Loucy (cell line): ENCODE results near the gene RNF125.

Experiments used
- H2AFZ ChIP-seq: fragments of 200-600 bp; sonication (generic); 2 replicates; pipeline ENCODE4 v1.6.0; 2016; ENCODE audit warnings: antibody characterized with exemption, mild to moderate bottlenecking, low read length, moderate library complexity
- H3F3A ChIP-seq: fragments of 200-600 bp; 2 replicates; pipeline ENCODE4 v1.6.0; 2016; ENCODE audit warnings: antibody characterized with exemption, low read depth, mild to moderate bottlenecking
- H3K27me3 ChIP-seq: fragments of 200-600 bp; sonication (generic); 2 replicates; pipeline ENCODE4 v1.6.1; 2014; ENCODE audit warnings: low read length, mild to moderate bottlenecking; ENCODE audit not compliant: insufficient read depth, poor library complexity, severe bottlenecking
- H3K36me3 ChIP-seq: fragments of 200-600 bp; sonication (generic); 2 replicates; pipeline ENCODE4 v1.6.1; 2016; ENCODE audit warnings: low read length; ENCODE audit not compliant: insufficient read depth
- H3K4me1 ChIP-seq: fragments of 200-600 bp; sonication (generic); 2 replicates; pipeline ENCODE4 v1.5.1; 2014; ENCODE audit warnings: low read length, mild to moderate bottlenecking; ENCODE audit not compliant: insufficient read depth, poor library complexity, severe bottlenecking
- H3K4me2 ChIP-seq: fragments of 200-600 bp; sonication (generic); 2 replicates; pipeline ENCODE4 v1.6.0; 2014; ENCODE audit warnings: antibody characterized with exemption, low read length, low read depth, mild to moderate bottlenecking; ENCODE audit not compliant: poor library complexity, severe bottlenecking
- H3K4me3 ChIP-seq: fragments of 200-600 bp; sonication (generic); 2 replicates; pipeline ENCODE4 v1.5.1; 2014; ENCODE audit warnings: low read length, mild to moderate bottlenecking, mixed read lengths; ENCODE audit not compliant: poor library complexity, severe bottlenecking
- H3K79me2 ChIP-seq: fragments of 200-600 bp; sonication (generic); 2 replicates; pipeline ENCODE4 v1.6.1; 2014; ENCODE audit warnings: low read length; ENCODE audit not compliant: insufficient read depth
- H3K9ac ChIP-seq: fragments of 200-600 bp; sonication (generic); 2 replicates; pipeline ENCODE4 v1.6.0; 2014; ENCODE audit warnings: mild to moderate bottlenecking, low read depth, low read length, moderate library complexity; ENCODE audit not compliant: poor library complexity, severe bottlenecking
- H3K9me2 ChIP-seq: fragments of 200-600 bp; sonication (generic); replicated peaks from 2 replicates; pipeline ENCODE4 v1.6.1; 2016; ENCODE audit warnings: low read depth, low read length, mixed read lengths
- H3K9me3 ChIP-seq: fragments of 200-600 bp; sonication (generic); 2 replicates; pipeline ENCODE4 v1.6.1; 2014; ENCODE audit warnings: mild to moderate bottlenecking, antibody characterized with exemption, low read length, low read depth; ENCODE audit not compliant: insufficient read depth
- H4K20me1 ChIP-seq: fragments of 200-600 bp; sonication (generic); 2 replicates; pipeline ENCODE4 v1.6.0; 2014; ENCODE audit warnings: antibody characterized with exemption, low read length, mild to moderate bottlenecking; ENCODE audit not compliant: insufficient read depth, poor library complexity, severe bottlenecking
- EZH2phosphoT487 ChIP-seq: fragments of 200-600 bp; IDR thresholded peaks from 2 replicates; pipeline ENCODE4 v1.6.1; 2018; ENCODE audit warnings: antibody characterized with exemption, mild to moderate bottlenecking, moderate library complexity, borderline replicate concordance
- TF ChIP-seq, protein P1 (sequence below): fragments of 200-600 bp; sonication (generic); conservative IDR thresholded peaks from 2 replicates; pipeline ENCODE4 v1.5.1; 2014; ENCODE audit warnings: mild to moderate bottlenecking, antibody characterized with exemption, low read length

The RNF125 gene

GRCh38 chr18:32095900-32096229, 77.2 kb downstream of the RNF125 start:
- H3K27me3 ChIP-seq: no peaks in the 10 kb centered on the region
- peaks cover 86% of the 10 kb centered on the region for H3K79me2 ChIP-seq
- H3K4me1 ChIP-seq: peaks cover 48% of the 10 kb centered on the region
- peak overlapping the region; percentile 90 for H3K9ac ChIP-seq
- TF ChIP-seq, protein P1, sequence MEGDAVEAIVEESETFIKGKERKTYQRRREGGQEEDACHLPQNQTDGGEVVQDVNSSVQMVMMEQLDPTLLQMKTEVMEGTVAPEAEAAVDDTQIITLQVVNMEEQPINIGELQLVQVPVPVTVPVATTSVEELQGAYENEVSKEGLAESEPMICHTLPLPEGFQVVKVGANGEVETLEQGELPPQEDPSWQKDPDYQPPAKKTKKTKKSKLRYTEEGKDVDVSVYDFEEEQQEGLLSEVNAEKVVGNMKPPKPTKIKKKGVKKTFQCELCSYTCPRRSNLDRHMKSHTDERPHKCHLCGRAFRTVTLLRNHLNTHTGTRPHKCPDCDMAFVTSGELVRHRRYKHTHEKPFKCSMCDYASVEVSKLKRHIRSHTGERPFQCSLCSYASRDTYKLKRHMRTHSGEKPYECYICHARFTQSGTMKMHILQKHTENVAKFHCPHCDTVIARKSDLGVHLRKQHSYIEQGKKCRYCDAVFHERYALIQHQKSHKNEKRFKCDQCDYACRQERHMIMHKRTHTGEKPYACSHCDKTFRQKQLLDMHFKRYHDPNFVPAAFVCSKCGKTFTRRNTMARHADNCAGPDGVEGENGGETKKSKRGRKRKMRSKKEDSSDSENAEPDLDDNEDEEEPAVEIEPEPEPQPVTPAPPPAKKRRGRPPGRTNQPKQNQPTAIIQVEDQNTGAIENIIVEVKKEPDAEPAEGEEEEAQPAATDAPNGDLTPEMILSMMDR: no peak
- H3K9me2 ChIP-seq: no peaks in the 10 kb centered on the region
- peaks cover 76% of the 10 kb centered on the region for H4K20me1 ChIP-seq
- H3K4me2 ChIP-seq: peak overlapping the region; percentile 100
- no peak overlapping the region for H2AFZ ChIP-seq
- H3K4me3 ChIP-seq: peak overlapping the region; percentile 98
- H3K9me3 ChIP-seq: no peaks in the 10 kb centered on the region
- peaks cover 20% of the 10 kb centered on the region; the same call in 1 of the 2 replicates for H3K36me3 ChIP-seq
- no peaks in the 10 kb centered on the region; the same call in 1 of the 2 replicates for H3F3A ChIP-seq

DNA sequence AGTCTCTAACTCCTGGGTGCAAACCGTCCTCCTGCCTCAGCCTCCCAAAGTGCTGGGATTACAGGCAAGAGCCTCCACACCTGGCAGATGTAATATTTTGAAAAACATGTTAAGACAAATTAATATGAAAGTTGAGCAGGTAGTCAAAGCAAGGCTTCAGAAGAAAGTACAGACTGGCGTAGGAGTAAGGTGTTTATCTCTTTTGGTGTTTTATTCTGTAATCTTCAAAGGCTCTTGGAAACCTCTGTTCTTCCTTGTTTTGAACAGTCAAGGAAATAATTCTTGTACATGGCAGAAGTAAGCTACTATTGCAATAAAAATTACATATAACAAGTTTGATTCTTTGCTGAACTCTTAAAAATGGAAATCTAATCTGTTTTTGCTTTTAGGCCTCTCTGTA, 78.3 kb downstream of the RNF125 start:
- H3K9me2 ChIP-seq: no peaks in the 10 kb centered on the region
- H3K9ac ChIP-seq: peak overlapping the region; percentile 90
- no peaks in the 10 kb centered on the region for H3K9me3 ChIP-seq
- TF ChIP-seq, protein P1: no peak
- TF ChIP-seq EZH2phosphoT487: no peak
- peaks cover 87% of the 10 kb centered on the region for H4K20me1 ChIP-seq
- H3K27me3 ChIP-seq: no peaks in the 10 kb centered on the region
- H3F3A ChIP-seq: no peaks in the 10 kb centered on the region; the same call in 1 of the 2 replicates
- H3K4me3 ChIP-seq: peak overlapping the region; percentile 98
- H3K79me2 ChIP-seq: peaks cover 95% of the 10 kb centered on the region
- peaks cover 48% of the 10 kb centered on the region for H3K4me1 ChIP-seq
- peaks cover 27% of the 10 kb centered on the region; the same call in 1 of the 2 replicates for H3K36me3 ChIP-seq
- no peak overlapping the region for H2AFZ ChIP-seq
- H3K4me2 ChIP-seq: peak overlapping the region; percentile 100

DNA sequence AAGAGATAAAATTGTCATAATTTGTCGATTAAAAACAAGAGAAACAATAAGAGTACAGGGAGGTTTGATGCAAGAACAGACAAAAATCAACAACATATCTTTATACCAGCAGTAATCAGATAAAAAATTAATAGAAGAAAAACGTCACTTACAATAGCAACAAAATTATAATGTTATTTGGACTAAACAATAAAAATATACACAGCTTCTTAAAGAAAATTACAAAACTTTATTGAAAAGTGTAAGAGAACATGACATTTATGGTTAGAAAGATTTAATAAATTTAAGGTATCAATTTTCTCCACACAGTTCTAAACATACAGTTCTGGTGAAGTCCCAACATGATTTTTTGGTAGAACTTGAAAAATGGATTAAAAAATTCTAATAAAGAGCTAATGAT, 85.9 kb downstream of the RNF125 start:
- no peak overlapping the region for H3K9ac ChIP-seq
- H3K27me3 ChIP-seq: no peaks in the 10 kb centered on the region
- 0 out of 2 replicates have a peak, but pooled peaks cover 2% of the 10 kb centered on the region for H3F3A ChIP-seq
- peaks cover 96% of the 10 kb centered on the region for H3K79me2 ChIP-seq
- H3K4me2 ChIP-seq: no peak overlapping the region
- H3K4me1 ChIP-seq: peaks cover 3% of the 10 kb centered on the region
- H3K36me3 ChIP-seq: peaks cover 20% of the 10 kb centered on the region; the same call in 1 of the 2 replicates
- H3K4me3 ChIP-seq: no peak overlapping the region
- no peak overlapping the region for H2AFZ ChIP-seq
- no peaks in the 10 kb centered on the region for H3K9me2 ChIP-seq
- peaks cover 66% of the 10 kb centered on the region for H4K20me1 ChIP-seq
- H3K9me3 ChIP-seq: no peaks in the 10 kb centered on the region
- TF ChIP-seq, protein P1: no peak
